ENCODE data around the gene PLCB1.

PLCB1 gene

GRCh38 chr20:8720089-8720488, 588.0 kb downstream of the PLCB1 start:
- DNase-seq (ENCODE audit: low read depth in 2 of 2): no peak

- no peak for DNase-seq (ENCODE audit: low read depth in 2 of 2)
These were observed 589.0 kb downstream of the PLCB1 start for GRCh38 chr20:8721098-8721497.

GRCh38 chr20:8722277-8722928, 590.3 kb downstream of the PLCB1 start:
- no peak for DNase-seq (ENCODE audit: low read depth in 2 of 2)

DNA sequence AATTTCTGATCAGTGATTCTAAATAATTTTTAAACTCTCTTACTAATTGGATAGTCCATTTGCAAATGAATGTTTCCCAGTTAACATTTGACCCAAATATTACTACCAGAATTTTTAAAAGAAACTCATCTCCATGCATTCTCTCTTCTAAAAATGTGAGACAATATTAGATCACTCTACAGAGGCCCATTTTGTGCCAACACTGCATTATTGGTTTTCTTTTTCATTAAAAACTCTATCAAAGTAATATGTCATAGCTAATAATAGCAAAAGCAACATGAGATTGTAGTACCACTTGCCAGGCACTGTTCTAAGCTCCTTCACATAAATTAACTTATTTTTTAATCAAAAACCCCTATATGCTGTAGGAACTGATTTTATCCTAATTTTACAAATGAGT, 591.2 kb downstream of the PLCB1 start:
- DNase-seq (ENCODE audit: low read depth in 2 of 2): no peak

DNA sequence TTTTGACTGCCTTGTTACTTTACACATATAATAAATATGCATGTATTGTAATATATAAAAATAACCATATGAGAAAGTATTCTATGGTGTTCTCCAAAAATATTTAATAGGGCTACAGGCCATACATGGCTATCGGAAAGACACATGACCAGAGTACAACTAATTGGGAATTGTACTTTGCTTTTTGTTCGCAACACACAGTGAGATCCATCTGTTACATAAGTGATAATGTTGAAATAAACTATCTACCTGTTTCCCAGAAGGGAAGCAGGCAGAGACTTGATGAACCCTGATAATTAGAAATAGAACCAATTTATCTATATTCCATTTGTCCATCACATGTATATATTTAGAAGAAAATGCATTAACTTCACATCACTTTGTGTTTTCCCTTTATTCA, 592.8 kb downstream of the PLCB1 start:
- no peak for DNase-seq (ENCODE audit: low read depth in 2 of 2)

GRCh38 chr20:8726460-8726859, 594.4 kb downstream of the PLCB1 start:
- DNase-seq (ENCODE audit: low read depth in 2 of 2): no peak

- DNase-seq (ENCODE audit: low read depth in 2 of 2): no peak
These were observed 602.9 kb downstream of the PLCB1 start for GRCh38 chr20:8735014-8735413.

GRCh38 chr20:8735674-8736073, 603.6 kb downstream of the PLCB1 start:
- DNase-seq (ENCODE audit: low read depth in 2 of 2): no peak

DNA sequence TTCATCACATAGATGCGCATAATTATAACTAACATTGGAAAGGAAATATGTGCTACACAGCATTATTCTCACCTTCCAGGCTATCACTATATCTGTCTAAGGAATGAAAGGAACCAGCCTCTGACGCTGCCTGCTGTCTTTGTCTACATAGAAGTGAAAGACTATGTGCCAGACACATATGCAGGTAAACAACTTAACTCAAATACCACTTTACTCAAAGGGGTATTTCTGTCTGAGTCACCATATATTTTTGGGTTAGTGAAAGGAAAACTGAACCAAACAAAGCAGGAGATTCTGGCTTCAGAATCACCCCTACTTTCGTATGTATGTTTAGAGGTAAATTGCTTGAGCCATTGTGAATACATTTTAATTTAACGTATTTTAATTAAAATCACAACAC, 608.2 kb downstream of the PLCB1 start:
- DNase-seq (ENCODE audit: low read depth in 2 of 2): no peak

- no peak for DNase-seq (ENCODE audit: low read depth in 2 of 2)
These were observed 612.3 kb downstream of the PLCB1 start for GRCh38 chr20:8744228-8744844.

GRCh38 chr20:8749101-8749500, 617.0 kb downstream of the PLCB1 start:
- no peak for DNase-seq (ENCODE audit: low read depth in 2 of 2)

DNA sequence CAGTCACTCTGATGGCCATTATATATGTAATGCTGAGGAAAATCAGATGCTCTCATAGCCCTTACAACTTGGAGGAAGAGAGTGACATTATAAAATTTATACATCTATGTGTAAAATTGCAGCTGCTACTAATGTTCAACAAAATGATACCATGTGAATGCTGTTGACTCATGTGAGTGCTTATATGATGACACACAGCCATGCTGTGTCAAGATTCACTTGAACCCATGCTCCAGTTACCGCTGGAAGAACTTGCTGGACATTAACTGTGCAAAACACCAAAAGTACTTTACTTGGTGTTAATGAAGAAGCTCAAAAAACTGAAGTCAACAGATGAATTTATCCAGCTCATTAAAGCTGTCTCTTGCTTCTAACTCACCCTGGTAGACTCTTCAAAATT, 617.9 kb downstream of the PLCB1 start:
- no peak for DNase-seq (ENCODE audit: low read depth in 2 of 2)

GRCh38 chr20:8755340-8756118, 623.5 kb downstream of the PLCB1 start:
- DNase-seq (ENCODE audit: low read depth in 2 of 2): no peak

GRCh38 chr20:8756410-8756809, 624.3 kb downstream of the PLCB1 start:
- no peak for DNase-seq (ENCODE audit: low read depth in 2 of 2)

DNA sequence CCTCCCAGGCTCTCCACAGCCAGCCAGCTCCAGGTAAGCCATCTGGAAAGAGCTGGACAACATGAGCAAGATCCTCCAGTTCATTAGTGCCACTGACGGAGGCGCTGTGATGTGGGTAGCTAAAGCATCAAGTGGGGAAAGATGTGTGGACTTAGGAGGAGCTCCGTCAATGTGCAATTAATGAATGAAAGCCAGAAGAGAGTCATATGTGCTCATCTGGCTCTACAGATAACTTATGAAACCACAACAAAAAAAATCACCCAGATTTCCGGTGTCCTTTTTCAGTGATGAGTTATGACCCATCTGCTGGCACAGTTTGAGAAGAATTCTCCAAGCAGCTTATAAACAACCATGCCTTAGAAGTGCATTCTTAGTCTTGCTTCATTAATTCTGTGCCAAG, 625.1 kb downstream of the PLCB1 start:
- DNase-seq (ENCODE audit: low read depth in 2 of 2): no peak

DNA sequence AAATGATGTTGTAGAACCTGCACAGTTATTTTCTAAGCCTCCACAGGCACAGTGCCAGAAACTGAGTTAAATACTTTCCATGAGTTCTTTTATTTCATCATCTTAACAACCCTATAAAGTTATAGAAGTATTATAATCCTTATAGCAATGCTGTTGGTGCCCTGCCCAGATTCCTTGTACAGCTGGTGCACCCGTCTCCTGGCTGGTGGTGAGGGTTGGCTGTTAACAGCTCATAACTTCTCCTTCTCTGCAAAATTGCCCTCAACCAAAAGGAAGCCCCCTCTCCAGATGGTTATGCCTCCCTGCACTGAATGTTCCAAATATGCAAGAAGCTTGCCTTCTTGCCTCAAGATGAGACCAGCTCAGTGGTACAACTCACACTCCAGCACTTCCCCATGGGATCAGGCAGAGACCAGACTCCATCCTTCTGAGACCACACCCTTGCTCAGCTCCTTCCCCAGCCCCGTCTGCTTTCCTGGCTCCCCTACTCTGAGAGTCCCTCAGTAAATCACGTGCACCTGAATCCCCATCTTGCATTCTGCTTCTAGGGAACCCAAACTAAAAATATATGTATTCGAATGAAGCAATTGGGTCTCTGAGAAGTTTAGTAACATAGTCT, 632.4 kb downstream of the PLCB1 start:
- DNase-seq (ENCODE audit: low read depth in 2 of 2): no peak

GRCh38 chr20:8766868-8767390, 634.9 kb downstream of the PLCB1 start:
- DNase-seq (ENCODE audit: low read depth in 2 of 2): no peak

- DNase-seq (ENCODE audit: low read depth in 2 of 2): no peak
These were observed 642.3 kb downstream of the PLCB1 start for GRCh38 chr20:8774412-8774811.

- no peak for DNase-seq (ENCODE audit: low read depth in 2 of 2)
These were observed 645.8 kb downstream of the PLCB1 start for GRCh38 chr20:8777911-8778310.

- no peak for DNase-seq (ENCODE audit: low read depth in 2 of 2)
These were observed 646.3 kb downstream of the PLCB1 start for GRCh38 chr20:8778387-8778786.

- no peak for DNase-seq (ENCODE audit: low read depth in 2 of 2)
These were observed 648.8 kb downstream of the PLCB1 start for GRCh38 chr20:8780915-8781314.

GRCh38 chr20:8782804-8783203, 650.7 kb downstream of the PLCB1 start:
- no peak for DNase-seq (ENCODE audit: low read depth in 2 of 2)
